Colonic mucosa (tissue), 4 donors: Measurements from ENCODE around the gene TCIRG1. TPM values are rescaled to one million over a fixed set of nuclear protein-coding genes. Genes with fewer than 3 reads are reported as not detected.

ENCODE experiments used
- DNase-seq: peaks from one replicate; pipeline ENCODE4 v3.0.0-alpha.2; 2020
- H3K27ac ChIP-seq: fragments of 200-600 bp; one replicate; pipeline ENCODE4 v1.8.0; 2021
- H3K27me3 ChIP-seq: fragments of 200-600 bp; one replicate; pipeline ENCODE4 v1.8.0; 2021
- H3K36me3 ChIP-seq: fragments of 200-600 bp; one replicate; pipeline ENCODE4 v1.8.0; 2021
- H3K4me1 ChIP-seq: fragments of 200-600 bp; one replicate; pipeline ENCODE4 v1.8.0; 2021; ENCODE audit warnings: mild to moderate bottlenecking
- H3K4me3 ChIP-seq: fragments of 200-600 bp; one replicate; pipeline ENCODE4 v1.8.0; 2021
- H3K9ac ChIP-seq, 2 donors: one replicate each; pipeline ENCODE4 v1.7.0; 2013; ENCODE audit warnings: control low read depth in 2 of 2, low read depth in 2 of 2, low read length in 2 of 2
- H3K9me3 ChIP-seq: fragments of 200-600 bp; one replicate; pipeline ENCODE4 v1.8.0; 2021
- CTCF ChIP-seq: fragments of 200-600 bp; IDR thresholded peaks from one replicate; pipeline ENCODE4 v1.8.0; 2022; ENCODE audit warnings: antibody characterized with exemption, mild to moderate bottlenecking
- intact Hi-C: fragments of 100-400 bp; cut with DNase I; formaldehyde crosslinking; loops from one replicate; pipeline ENCODE4 v1.14.1; 2022
- total RNA-seq, 2 donors: library from RNA; stranded (reverse); fragmentation: NEBNext Ultra II Directional in 1 of 2; extraction: Animal tissue kit (Norgen Biotek cat#: 25700) in 1 of 2; gene quantifications; one replicate each; pipeline ENCODE4 v1.2.1, GENCODE V29; 2021
- donor health status: healthy.
- donor health status: DM: no; HTN: no; CAD: no.
- donor health status: DM: no; HTN: no; CAD: no.

Gene TCIRG1
- total RNA-seq, 2 donors from 2014 or later = 133 to 246 TPM

- Histone ChIP-seq H3K27ac (no peak overlapping the region), H3K36me3 (peaks cover 25% of the 10 kb centered on the region), H3K4me1 (peaks cover 10% of the 10 kb centered on the region), H3K9ac (no peak overlapping the region), H3K4me3 (no peak overlapping the region), H3K9me3 (no peaks in the 10 kb centered on the region), H3K27me3 (no peaks in the 10 kb centered on the region)
- DNase-seq = no peak
- intact Hi-C loops = loop anchor here (10.0 kb wide), 1 partner anchor 161 kb away; no protein-coding TSS in a partner anchor
- no peak for TF ChIP-seq CTCF
These were observed 5.5 kb downstream of the TCIRG1 start for GRCh38 chr11:68044145-68044813.

- Histone ChIP-seq H3K4me3 (no peak overlapping the region), H3K4me1 (peaks cover 10% of the 10 kb centered on the region), H3K27ac (no peak overlapping the region), H3K27me3 (no peaks in the 10 kb centered on the region), H3K36me3 (peaks cover 27% of the 10 kb centered on the region), H3K9ac (no peak overlapping the region), H3K9me3 (no peaks in the 10 kb centered on the region)
- intact Hi-C loops = loop anchor here (10.0 kb wide), 1 partner anchor 160 kb away; no protein-coding TSS in a partner anchor
- no peak for TF ChIP-seq CTCF
- DNase-seq = no peak
These were observed 6.1 kb downstream of the TCIRG1 start for GRCh38 chr11:68044898-68045351.

- Histone ChIP-seq H3K9me3 (no peaks in the 10 kb centered on the region), H3K36me3 (peaks cover 27% of the 10 kb centered on the region), H3K9ac (no peak overlapping the region), H3K27ac (no peak overlapping the region), H3K4me1 (no peaks in the 10 kb centered on the region), H3K27me3 (no peaks in the 10 kb centered on the region), H3K4me3 (no peak overlapping the region)
- intact Hi-C loops = loop anchor here (10.0 kb wide), 1 partner anchor 157 kb away; no protein-coding TSS in a partner anchor
- no peak for DNase-seq
- no peak for TF ChIP-seq CTCF
These were observed 8.8 kb downstream of the TCIRG1 start for GRCh38 chr11:68047437-68048290.

GRCh38 chr11:68048681-68049508, 10.1 kb downstream of the TCIRG1 start:
- no peak for DNase-seq
- Histone ChIP-seq H3K9ac (no peak overlapping the region), H3K36me3 (peaks cover 27% of the 10 kb centered on the region), H3K9me3 (no peaks in the 10 kb centered on the region), H3K27ac (no peak overlapping the region), H3K4me1 (no peaks in the 10 kb centered on the region), H3K27me3 (no peaks in the 10 kb centered on the region), H3K4me3 (no peak overlapping the region)
- intact Hi-C loops = loop anchor here (10.0 kb wide), 1 partner anchor 156 kb away; no protein-coding TSS in a partner anchor
- no peak for TF ChIP-seq CTCF
